ENCODE data around the gene PLCH2.

The PLCH2 gene

GRCh38 chr1:2528016-2528415, 51.9 kb downstream of the PLCH2 start:
- H3K4me3 ChIP-seq (replicated peaks; ENCODE audit: low read depth, low read length): no peak overlapping the region
- no peak for DNase-seq (ENCODE audit: extremely low read depth, low read depth)
- no peak for TF ChIP-seq CTCF (IDR thresholded peaks at IDR 0.05; ENCODE audit: low read depth, low read length, missing control alignments)

- no peak for DNase-seq (ENCODE audit: extremely low read depth, low read depth)
- H3K4me3 ChIP-seq (replicated peaks; ENCODE audit: low read depth, low read length): no peak overlapping the region
- TF ChIP-seq CTCF (IDR thresholded peaks at IDR 0.05; ENCODE audit: low read depth, low read length, missing control alignments): no peak
Measured at GRCh38 chr1:2528611-2528965, 52.5 kb downstream of the PLCH2 start.

GRCh38 chr1:2528966-2529783, 53.1 kb downstream of the PLCH2 start:
- no peak overlapping the region for H3K4me3 ChIP-seq (replicated peaks; ENCODE audit: low read depth, low read length)
- no peak for DNase-seq (ENCODE audit: extremely low read depth, low read depth)
- TF ChIP-seq CTCF (IDR thresholded peaks at IDR 0.05; ENCODE audit: low read depth, low read length, missing control alignments): no peak

- TF ChIP-seq CTCF (IDR thresholded peaks at IDR 0.05; ENCODE audit: low read depth, low read length, missing control alignments): no peak
- DNase-seq (ENCODE audit: extremely low read depth, low read depth): no peak
- H3K4me3 ChIP-seq (replicated peaks; ENCODE audit: low read depth, low read length): no peak within 1 kb of the TSS
Measured at GRCh38 chr1:2529784-2530512, 53.9 kb downstream of the PLCH2 start, which contains the start of gene HES5. Gene HES5 (minus strand): TSS chr1:2530263. CDS start chr1:2530164, 99 bp downstream.

- no peak overlapping the region for H3K4me3 ChIP-seq (replicated peaks; ENCODE audit: low read depth, low read length)
- no peak for DNase-seq (ENCODE audit: extremely low read depth, low read depth)
- TF ChIP-seq CTCF (IDR thresholded peaks at IDR 0.05; ENCODE audit: low read depth, low read length, missing control alignments): no peak
Measured at GRCh38 chr1:2530513-2531361, 54.6 kb downstream of the PLCH2 start.

- no peak for DNase-seq (ENCODE audit: extremely low read depth, low read depth)
- no peak for TF ChIP-seq CTCF (IDR thresholded peaks at IDR 0.05; ENCODE audit: low read depth, low read length, missing control alignments)
- H3K4me3 ChIP-seq (replicated peaks; ENCODE audit: low read depth, low read length): no peak overlapping the region
Measured at GRCh38 chr1:2532485-2533160, 56.5 kb downstream of the PLCH2 start.
